Hematopoietic multipotent progenitor cell treated with erythropoietin and hydrocortisone succinate and interleukin-3 and kit ligand, for 8 days (in vitro differentiated cells): ENCODE results near the gene CDH15.

ENCODE experiments used
- DNase-seq: peaks from one replicate; pipeline ENCODE4 v3.0.0-alpha.2; 2015

CDH15 gene

GRCh38 chr16:89141884-89142267 lies 29.7 kb upstream of the CDH15 start:
- no peak for DNase-seq

DNA sequence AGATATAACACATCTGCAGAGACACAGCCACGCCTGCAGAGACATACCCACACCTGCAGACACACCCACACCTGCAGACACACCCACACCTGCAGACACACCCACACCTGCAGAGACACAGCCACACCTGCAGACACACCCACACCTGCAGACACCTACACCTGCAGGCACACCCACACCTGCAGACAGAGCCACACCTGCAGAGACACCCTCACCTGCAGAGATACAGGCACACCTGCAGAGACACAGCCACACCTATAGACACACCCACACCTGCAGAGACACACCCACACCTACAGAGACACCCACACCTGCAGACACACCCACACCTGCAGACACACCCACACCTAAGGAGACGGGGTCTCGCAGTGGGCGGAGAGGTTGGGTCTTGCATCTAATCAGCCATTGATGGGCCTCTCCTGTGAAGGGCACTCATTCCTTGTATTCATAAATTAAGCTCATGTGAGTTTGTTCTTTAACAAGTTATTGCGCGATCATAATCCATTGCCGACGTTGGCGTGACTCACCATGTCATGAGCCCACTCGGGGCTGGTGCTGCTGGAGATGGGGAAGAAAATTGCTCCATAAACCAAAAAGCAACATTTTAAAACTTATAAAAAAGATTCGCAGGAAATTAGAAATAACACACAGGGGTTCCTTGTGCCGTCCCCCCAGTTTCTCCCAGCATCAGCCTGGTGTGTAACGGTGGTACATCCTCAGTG lies 28.9 kb upstream of the CDH15 start:
- no peak for DNase-seq

- no peak for DNase-seq
Observed at GRCh38 chr16:89143201-89143741, 28.3 kb upstream of the CDH15 start.

DNA sequence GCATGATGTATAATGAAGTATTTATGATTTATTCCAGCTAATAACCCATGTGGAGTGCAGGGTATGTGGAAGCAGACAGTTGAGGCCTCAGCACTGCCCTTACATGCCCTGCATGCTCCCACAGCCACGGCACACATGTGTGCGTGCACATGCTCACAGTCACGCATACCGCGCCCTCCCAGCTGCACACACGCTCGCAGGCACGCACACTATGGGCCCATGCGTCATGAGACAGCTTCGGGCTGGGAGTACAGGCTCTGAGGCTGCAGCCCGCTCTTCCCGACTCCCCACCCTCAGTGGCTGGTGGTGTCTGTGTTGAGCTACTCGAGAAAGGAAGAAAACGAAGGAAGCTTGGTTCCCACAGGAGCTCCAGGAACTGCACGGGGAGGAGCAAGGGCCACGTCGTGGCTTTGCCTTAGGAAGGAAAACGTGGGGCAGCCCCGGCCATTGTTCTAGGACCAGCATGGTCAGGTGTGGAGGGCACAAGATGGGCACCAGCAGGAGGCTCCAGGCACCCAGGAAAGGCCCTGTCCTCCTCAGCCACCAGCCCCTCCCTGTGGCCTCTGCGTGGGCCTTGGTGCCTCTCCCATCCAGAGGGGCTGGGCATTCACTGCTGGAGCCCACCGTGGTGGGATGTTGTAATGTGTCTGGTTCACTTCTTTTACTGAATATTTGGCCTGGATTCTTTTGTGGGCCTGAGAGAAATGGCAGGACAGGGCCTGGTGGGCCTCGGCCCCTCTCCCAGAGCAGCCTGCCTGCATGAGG lies 27.5 kb upstream of the CDH15 start:
- DNase-seq: no peak

DNA sequence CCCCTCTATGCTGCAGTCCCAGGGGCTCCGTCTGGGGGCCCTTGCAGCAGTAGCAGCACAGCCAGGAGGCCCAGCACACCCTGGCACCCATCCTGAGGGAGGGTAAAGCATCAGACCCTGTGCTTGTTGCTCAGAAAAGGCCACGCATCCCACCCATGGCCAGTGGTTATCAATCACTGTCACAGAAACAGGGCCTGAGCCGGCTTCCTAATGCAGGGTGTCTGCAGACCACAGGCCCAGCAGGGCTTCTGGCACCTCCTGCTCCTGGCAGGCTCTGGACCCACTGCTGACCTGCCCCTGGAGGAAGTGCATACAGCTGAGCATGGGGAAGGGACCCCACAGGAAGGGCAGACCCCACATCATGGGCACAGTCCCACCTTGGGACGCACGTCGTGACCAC lies 26.9 kb upstream of the CDH15 start:
- DNase-seq: no peak

GRCh38 chr16:89145406-89146161 lies 26.0 kb upstream of the CDH15 start:
- no peak for DNase-seq

GRCh38 chr16:89146211-89147005 lies 25.1 kb upstream of the CDH15 start:
- DNase-seq: no peak

DNA sequence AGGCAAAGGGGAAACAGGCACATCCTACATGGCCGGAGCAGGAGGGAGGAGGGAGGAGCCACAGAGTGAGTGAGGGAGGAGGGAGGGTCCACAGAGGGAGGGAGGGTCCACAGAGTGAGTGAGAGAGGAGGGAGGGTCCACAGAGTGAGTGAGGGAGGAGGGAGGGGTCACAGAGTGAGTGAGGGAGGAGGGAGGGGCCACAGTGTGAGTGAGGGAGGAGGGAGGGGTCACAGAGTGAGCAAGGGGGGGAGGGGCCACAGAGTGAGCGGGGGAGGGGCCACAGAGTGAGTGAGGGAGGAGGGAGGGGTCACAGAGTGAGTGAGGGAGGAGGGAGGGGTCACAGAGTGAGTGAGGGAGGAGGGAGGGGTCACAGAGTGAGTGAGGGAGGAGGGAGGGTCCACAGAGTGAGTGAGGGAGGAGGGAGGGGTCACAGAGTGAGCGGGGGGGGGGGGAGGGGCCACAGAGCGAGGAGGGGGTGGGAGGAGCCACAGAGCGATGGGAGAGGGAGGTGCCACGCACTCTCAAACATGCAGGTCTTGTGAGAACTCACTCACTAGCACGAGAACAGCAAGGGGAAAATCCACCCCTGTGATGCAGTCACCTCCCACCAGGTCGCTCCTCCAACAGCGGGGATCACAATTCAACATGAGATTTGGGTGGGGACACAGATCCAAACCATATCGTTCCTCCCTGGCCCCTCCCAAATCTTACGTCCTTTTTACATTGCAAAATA lies 24.3 kb upstream of the CDH15 start:
- DNase-seq: no peak

- no peak for DNase-seq
Observed at GRCh38 chr16:89149386-89149785, 22.2 kb upstream of the CDH15 start.

GRCh38 chr16:89150090-89150835 lies 21.3 kb upstream of the CDH15 start:
- no peak for DNase-seq

- DNase-seq: no peak
Observed at GRCh38 chr16:89150981-89151380, 20.6 kb upstream of the CDH15 start.

GRCh38 chr16:89152831-89153700 lies 18.5 kb upstream of the CDH15 start:
- no peak for DNase-seq

GRCh38 chr16:89153848-89154271 lies 17.7 kb upstream of the CDH15 start:
- no peak for DNase-seq

DNA sequence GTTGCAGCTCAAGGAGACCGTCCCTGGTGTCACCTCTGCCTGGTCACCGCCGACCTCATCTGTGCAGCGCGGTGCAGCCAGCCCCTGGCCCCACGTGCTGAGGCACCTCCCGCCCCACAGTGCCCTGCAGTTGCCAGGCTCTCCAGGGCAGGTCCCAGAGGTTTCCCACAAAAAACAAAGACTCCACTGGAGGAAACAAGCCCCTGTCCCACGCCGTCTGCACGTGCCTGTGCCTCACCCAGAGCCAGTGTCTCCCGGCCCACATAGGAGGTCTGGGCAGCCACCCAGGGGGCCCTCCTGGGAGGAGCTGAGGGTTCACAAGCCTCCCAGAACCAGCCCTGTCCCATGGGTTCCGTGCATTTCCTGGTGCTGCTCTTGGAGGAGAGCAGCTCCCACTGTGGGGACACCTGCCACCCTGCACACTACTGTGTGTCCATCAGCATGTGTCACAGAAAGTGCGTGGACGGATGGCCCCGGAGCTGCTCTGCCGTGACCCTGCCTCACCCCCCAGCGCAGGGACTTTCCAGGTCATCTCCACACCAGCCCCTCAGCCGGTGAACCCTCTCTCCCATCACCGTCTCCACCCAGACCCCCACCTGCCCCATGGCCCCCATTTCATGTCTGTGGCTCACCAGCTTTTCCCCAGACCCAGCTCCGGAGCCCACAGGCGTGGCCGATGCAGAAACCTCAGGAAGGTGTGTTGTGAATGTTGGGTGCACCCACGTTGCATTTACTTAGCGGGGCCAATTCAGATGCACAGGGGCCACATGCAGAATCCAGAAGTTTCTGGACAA lies 17.0 kb upstream of the CDH15 start:
- DNase-seq: no peak

DNA sequence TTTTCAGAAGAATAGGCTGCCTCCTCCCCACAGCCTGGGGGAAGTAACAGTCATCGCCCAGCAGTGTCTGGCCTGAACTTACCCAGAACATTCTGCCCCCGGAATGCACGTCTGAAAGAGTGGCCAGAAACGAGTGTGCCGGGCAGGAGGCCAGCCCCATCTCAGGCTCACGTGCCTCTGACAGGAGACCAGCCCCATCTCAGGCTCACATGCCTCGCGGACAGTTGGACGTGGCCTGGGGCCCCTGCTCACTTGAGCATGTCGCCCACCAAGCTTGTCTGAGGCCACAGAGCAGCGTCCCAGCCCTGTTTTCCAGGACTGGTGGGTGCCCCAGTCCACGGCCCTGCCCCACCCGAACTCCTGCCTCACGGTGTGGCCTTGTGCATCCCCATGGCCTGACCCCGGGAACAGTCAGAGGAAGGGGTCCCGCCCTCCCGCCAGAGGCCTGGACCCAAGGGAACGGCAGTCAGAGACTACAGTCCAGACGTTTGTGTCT lies 16.3 kb upstream of the CDH15 start:
- no peak for DNase-seq

DNA sequence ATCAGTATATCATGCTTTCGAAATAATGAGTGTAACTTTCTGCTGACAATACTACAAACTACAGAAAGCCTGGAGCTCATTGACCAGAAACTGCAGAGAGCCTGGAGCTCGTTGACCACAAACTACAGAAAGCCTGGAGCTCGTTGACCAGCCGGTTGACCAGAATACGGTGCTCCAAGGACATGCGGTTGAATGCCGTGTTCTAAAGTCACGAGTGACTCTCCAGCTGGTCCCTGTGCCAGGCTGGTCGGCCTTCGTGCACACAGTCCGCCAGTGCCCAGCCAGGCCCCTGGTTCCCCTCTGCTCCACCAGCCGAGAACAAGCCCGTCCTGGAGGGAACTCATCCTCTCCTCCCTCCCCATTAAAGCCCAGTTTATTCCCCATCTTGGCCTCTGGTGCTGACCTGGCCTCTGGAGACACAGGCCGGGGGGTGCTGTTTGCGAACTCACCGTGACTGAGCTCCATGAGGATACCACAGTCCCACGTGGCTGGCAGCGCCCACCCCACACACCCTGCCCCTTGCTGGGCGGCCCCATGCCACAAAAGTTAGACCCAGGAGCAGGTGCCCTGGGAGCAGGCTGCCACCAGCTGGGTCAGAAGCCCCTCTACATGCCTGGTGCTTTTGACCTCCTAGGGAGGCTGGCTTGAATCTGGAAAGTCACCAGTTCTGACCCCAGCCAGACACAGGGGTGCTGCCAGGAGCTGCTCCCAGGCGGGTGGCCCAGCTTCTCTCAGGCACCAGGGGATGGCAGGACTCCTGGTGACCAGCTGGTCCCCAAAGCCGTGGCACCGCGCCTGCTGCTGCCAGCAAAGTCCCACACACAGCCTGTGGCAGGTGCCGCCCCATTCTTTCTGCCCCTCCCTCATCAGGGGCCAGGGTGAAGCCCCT lies 15.5 kb upstream of the CDH15 start:
- DNase-seq: no peak

GRCh38 chr16:89156740-89157645 lies 14.6 kb upstream of the CDH15 start:
- DNase-seq: no peak
